ENCODE results near the gene H2BK1. TPM values are rescaled to one million over a fixed set of nuclear protein-coding genes. Genes with fewer than 3 reads are reported as not detected.

Gene H2BK1
- total and polyA plus RNA-seq, 2 experiments from 2014 or later: not detected

- no peaks in the 10 kb centered on the region for H3K79me2 ChIP-seq (ENCODE audit: insufficient read depth)
- no peak overlapping the region for H3K9ac ChIP-seq
These were observed 976 bp upstream of the H2BK1 start for GRCh38 chr7:151211155-151211772.

DNA sequence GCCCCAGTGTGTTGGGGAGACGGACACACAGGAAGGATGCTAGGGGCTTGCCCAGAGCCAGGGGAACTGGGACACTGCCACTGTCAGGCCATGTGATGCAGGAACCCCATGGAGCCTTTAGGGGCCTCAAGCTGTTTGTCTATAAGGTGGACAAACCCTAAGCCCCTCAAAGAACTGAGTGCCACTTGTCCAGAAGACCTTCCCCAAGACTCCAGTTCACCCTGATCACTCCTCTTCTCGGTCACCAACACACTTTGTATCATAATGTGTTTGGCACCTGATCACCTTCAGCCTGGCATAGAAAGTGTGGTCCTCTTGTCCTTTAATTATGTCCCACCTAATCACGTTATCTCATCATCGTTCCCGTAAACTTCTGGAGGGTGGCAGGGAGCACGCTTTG is 700 bp downstream of the H2BK1 start:
- WGBS, 2 experiments (ENCODE audit: low coverage in 1 of 2, low lambda C conversion rate in 2 of 2, missing lambda C conversion rate in 2 of 2): 87 to 92% methylated on average over 6 of the region's 6 CpGs
- Histone ChIP-seq H3K9me3 (ENCODE audit: low read depth) (no peaks in the 10 kb centered on the region), H4K20me1 (ENCODE audit: insufficient read depth) (no peaks in the 10 kb centered on the region), H3K4me1 (ENCODE audit: insufficient read depth) (no peaks in the 10 kb centered on the region), H3K9me2 (ENCODE audit: insufficient read depth) (no peaks in the 10 kb centered on the region), H2AFZ (no peak overlapping the region), H3K79me2 (ENCODE audit: insufficient read depth) (no peaks in the 10 kb centered on the region), H3F3A (ENCODE audit: insufficient read depth) (peaks cover 5% of the 10 kb centered on the region; the same call in 1 of the 2 replicates), H3K27me3 (replicated peaks; ENCODE audit: insufficient read depth) (peaks cover 12% of the 10 kb centered on the region), H3K9ac (no peak overlapping the region), H3K4me3 (no peak overlapping the region), H3K36me3 (ENCODE audit: low read depth) (no peaks in the 10 kb centered on the region), H3K27ac (no peak overlapping the region), H3K4me2 (ENCODE audit: unreplicated experiment) (no peak overlapping the region)
- no peak for DNase-seq
- in situ Hi-C loops (cut with MboI): no loop called here
- TF ChIP-seq EZH2 (IDR thresholded peaks at IDR 0.05; ENCODE audit: insufficient read depth, poor library complexity, severe bottlenecking) (no peak), EZH2phosphoT487 (IDR thresholded peaks at IDR 0.05; ENCODE audit: insufficient read depth, low read depth) (no peak)

More at GRCh38 chr7:151211155-151211772, 976 bp upstream of the H2BK1 start:
- H3K27ac ChIP-seq: no peak overlapping the region
- peaks cover 5% of the 10 kb centered on the region; the same call in 1 of the 2 replicates for H3F3A ChIP-seq (ENCODE audit: insufficient read depth)
- no peak for DNase-seq
- TF ChIP-seq EZH2 (IDR thresholded peaks at IDR 0.05; ENCODE audit: insufficient read depth, poor library complexity, severe bottlenecking) (no peak), EZH2phosphoT487 (IDR thresholded peaks at IDR 0.05; ENCODE audit: insufficient read depth, low read depth) (no peak)
- H3K4me1 ChIP-seq (ENCODE audit: insufficient read depth): no peaks in the 10 kb centered on the region
- H3K27me3 ChIP-seq (replicated peaks; ENCODE audit: insufficient read depth): no peaks in the 10 kb centered on the region; the same call in none of the 2 replicates
- no peaks in the 10 kb centered on the region for H4K20me1 ChIP-seq (ENCODE audit: insufficient read depth)
- peaks cover 8% of the 10 kb centered on the region; the same call in 1 of the 2 replicates for H3K36me3 ChIP-seq (ENCODE audit: low read depth)
- WGBS, 2 experiments (ENCODE audit: low coverage in 1 of 2, low lambda C conversion rate in 2 of 2, missing lambda C conversion rate in 2 of 2): 84 to 86% methylated on average over 3 of the region's 3 CpGs
- no peaks in the 10 kb centered on the region for H3K9me2 ChIP-seq (ENCODE audit: insufficient read depth)
- H3K9me3 ChIP-seq (ENCODE audit: low read depth): no peaks in the 10 kb centered on the region
- H3K4me3 ChIP-seq: no peak overlapping the region
- H3K4me2 ChIP-seq (ENCODE audit: unreplicated experiment): no peak overlapping the region
- in situ Hi-C loops (cut with MboI): no loop called here
- H2AFZ ChIP-seq: no peak overlapping the region

- Histone ChIP-seq H3K4me2 (ENCODE audit: unreplicated experiment) (no peak overlapping the region), H3K27ac (no peak overlapping the region), H3K27me3 (replicated peaks; ENCODE audit: insufficient read depth) (peaks cover 12% of the 10 kb centered on the region), H3K4me3 (no peak overlapping the region), H2AFZ (no peak overlapping the region), H3K4me1 (ENCODE audit: insufficient read depth) (no peaks in the 10 kb centered on the region), H3K36me3 (ENCODE audit: low read depth) (no peaks in the 10 kb centered on the region), H3F3A (ENCODE audit: insufficient read depth) (peaks cover 5% of the 10 kb centered on the region; the same call in 1 of the 2 replicates), H3K9ac (no peak overlapping the region), H4K20me1 (ENCODE audit: insufficient read depth) (no peaks in the 10 kb centered on the region), H3K9me3 (ENCODE audit: low read depth) (no peaks in the 10 kb centered on the region), H3K9me2 (ENCODE audit: insufficient read depth) (no peaks in the 10 kb centered on the region), H3K79me2 (ENCODE audit: insufficient read depth) (no peaks in the 10 kb centered on the region)
- 48 to 55% methylated on average over 9 of the region's 9 CpGs for WGBS, 2 experiments (ENCODE audit: low coverage in 1 of 2, low lambda C conversion rate in 2 of 2, missing lambda C conversion rate in 2 of 2)
- DNase-seq: no peak
- in situ Hi-C loops (cut with MboI): no loop called here
- TF ChIP-seq EZH2phosphoT487 (IDR thresholded peaks at IDR 0.05; ENCODE audit: insufficient read depth, low read depth) (no peak), EZH2 (IDR thresholded peaks at IDR 0.05; ENCODE audit: insufficient read depth, poor library complexity, severe bottlenecking) (no peak)
These were observed 1.9 kb downstream of the H2BK1 start for GRCh38 chr7:151208253-151208862.

GRCh38 chr7:151207804-151208203 is 2.5 kb downstream of the H2BK1 start:
- no peaks in the 10 kb centered on the region for H3K9me3 ChIP-seq (ENCODE audit: low read depth)
- H4K20me1 ChIP-seq (ENCODE audit: insufficient read depth): no peaks in the 10 kb centered on the region
- peaks cover 5% of the 10 kb centered on the region; the same call in 1 of the 2 replicates for H3F3A ChIP-seq (ENCODE audit: insufficient read depth)
- H2AFZ ChIP-seq: no peak overlapping the region
- H3K27me3 ChIP-seq (replicated peaks; ENCODE audit: insufficient read depth): peaks cover 14% of the 10 kb centered on the region
- no peak for DNase-seq
- H3K4me2 ChIP-seq (ENCODE audit: unreplicated experiment): no peak overlapping the region
- no peak overlapping the region for H3K27ac ChIP-seq
- H3K9me2 ChIP-seq (ENCODE audit: insufficient read depth): no peaks in the 10 kb centered on the region
- WGBS, 2 experiments (ENCODE audit: low coverage in 1 of 2, low lambda C conversion rate in 2 of 2, missing lambda C conversion rate in 2 of 2): 44 to 47% methylated on average over 12 of the region's 12 CpGs
- no peaks in the 10 kb centered on the region for H3K79me2 ChIP-seq (ENCODE audit: insufficient read depth)
- H3K4me1 ChIP-seq (ENCODE audit: insufficient read depth): no peaks in the 10 kb centered on the region
- no peak overlapping the region for H3K4me3 ChIP-seq
- TF ChIP-seq EZH2 (IDR thresholded peaks at IDR 0.05; ENCODE audit: insufficient read depth, poor library complexity, severe bottlenecking): no peak
- TF ChIP-seq EZH2phosphoT487 (IDR thresholded peaks at IDR 0.05; ENCODE audit: insufficient read depth, low read depth): no peak
- H3K9ac ChIP-seq: no peak overlapping the region
- in situ Hi-C loops (cut with MboI): no loop called here
- no peaks in the 10 kb centered on the region for H3K36me3 ChIP-seq (ENCODE audit: low read depth)
